Mucosa of rectum (tissue), 2 donors: Measurements from ENCODE around the gene CCDC171.

Source experiments
- H3K27ac ChIP-seq, 2 donors: one replicate each; pipeline ENCODE4 v1.7.0; 2013; ENCODE audit warnings: inconsistent platforms in 2 of 2, low read depth in 2 of 2, low read length in 2 of 2
- H3K27me3 ChIP-seq, 2 donors: one replicate each; pipeline ENCODE4 v1.7.0; 2013; ENCODE audit warnings: low read length in 2 of 2; ENCODE audit not compliant: control insufficient read depth in 2 of 2, insufficient read depth in 2 of 2
- H3K36me3 ChIP-seq, 2 donors: one replicate each; pipeline ENCODE4 v1.7.0; 2013; ENCODE audit warnings: low read length in 2 of 2; ENCODE audit not compliant: control insufficient read depth in 2 of 2, insufficient read depth in 2 of 2
- H3K4me1 ChIP-seq, 2 donors: one replicate each; pipeline ENCODE4 v1.7.0; 2013; ENCODE audit warnings: low read length in 2 of 2, mild to moderate bottlenecking in 1 of 2; ENCODE audit not compliant: control insufficient read depth in 2 of 2, insufficient read depth in 2 of 2
- H3K4me3 ChIP-seq, 2 donors: one replicate each; pipeline ENCODE4 v1.7.0; 2013; ENCODE audit warnings: low read length in 2 of 2
- H3K9ac ChIP-seq, 2 donors: one replicate each; pipeline ENCODE4 v1.7.0; 2013; ENCODE audit warnings: low read length in 2 of 2, low read depth in 1 of 2, mild to moderate bottlenecking in 1 of 2
- H3K9me3 ChIP-seq, 2 donors: one replicate each; pipeline ENCODE4 v1.7.0; 2013; ENCODE audit warnings: low read length in 2 of 2; ENCODE audit not compliant: control insufficient read depth in 2 of 2
- donor health status: healthy.
- donor health status: Normal muscosa, but diverticular disease.

CCDC171 gene

GRCh38 chr9:15720861-15721260, 168.0 kb downstream of the CCDC171 start:
- Histone ChIP-seq H3K4me1 (no peaks in the 10 kb centered on the region), H3K4me3 (no peak overlapping the region), H3K9me3 (no peaks in the 10 kb centered on the region), H3K9ac (no peak overlapping the region), H3K27ac (no peak overlapping the region), H3K27me3 (no peaks in the 10 kb centered on the region), H3K36me3 (no peaks in the 10 kb centered on the region)

DNA sequence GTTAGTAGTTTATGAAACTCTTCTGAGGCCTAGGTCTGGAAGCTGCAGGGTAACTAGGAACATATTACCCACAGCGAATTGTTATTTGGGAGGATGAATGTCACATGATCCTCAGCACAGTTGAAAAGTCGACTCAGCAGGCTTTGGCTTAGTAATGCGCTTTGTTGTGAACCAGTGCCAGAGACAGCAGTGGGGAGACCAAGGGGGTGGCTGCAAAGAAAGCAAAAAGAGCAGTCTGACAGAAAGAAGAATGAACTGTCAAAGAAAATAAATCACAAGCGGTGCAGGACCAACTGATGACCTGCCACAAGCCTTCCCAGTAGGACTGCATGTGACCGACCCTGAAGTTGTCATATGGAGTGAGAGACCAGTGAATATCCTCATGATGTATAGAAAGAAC, 170.0 kb downstream of the CCDC171 start:
- H3K9me3 ChIP-seq: no peaks in the 10 kb centered on the region
- H3K36me3 ChIP-seq: no peaks in the 10 kb centered on the region
- H3K27me3 ChIP-seq: no peaks in the 10 kb centered on the region
- no peak overlapping the region for H3K27ac ChIP-seq
- H3K9ac ChIP-seq: no peak overlapping the region
- H3K4me1 ChIP-seq: no peaks in the 10 kb centered on the region
- no peak overlapping the region for H3K4me3 ChIP-seq

DNA sequence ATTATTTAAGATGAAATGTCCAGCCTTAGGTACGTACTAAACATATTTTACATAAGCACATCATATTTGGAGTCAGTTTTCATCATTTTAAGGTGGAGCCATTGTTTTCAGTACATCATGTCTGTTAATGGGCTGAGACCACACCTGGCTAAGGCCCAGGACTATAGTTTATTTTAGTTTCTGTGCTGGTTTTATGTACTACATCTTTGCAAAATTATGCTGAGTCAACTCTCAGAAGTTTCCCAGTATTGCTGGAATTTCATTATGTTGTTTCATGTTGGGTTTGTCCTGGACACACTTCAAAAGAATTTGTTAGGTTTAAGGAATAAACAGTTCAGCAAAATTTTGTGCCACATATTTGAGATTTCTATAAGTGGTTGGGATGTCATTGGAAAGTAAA, 171.2 kb downstream of the CCDC171 start:
- H3K27me3 ChIP-seq: no peaks in the 10 kb centered on the region
- H3K4me3 ChIP-seq: no peak overlapping the region
- H3K9ac ChIP-seq: no peak overlapping the region

DNA sequence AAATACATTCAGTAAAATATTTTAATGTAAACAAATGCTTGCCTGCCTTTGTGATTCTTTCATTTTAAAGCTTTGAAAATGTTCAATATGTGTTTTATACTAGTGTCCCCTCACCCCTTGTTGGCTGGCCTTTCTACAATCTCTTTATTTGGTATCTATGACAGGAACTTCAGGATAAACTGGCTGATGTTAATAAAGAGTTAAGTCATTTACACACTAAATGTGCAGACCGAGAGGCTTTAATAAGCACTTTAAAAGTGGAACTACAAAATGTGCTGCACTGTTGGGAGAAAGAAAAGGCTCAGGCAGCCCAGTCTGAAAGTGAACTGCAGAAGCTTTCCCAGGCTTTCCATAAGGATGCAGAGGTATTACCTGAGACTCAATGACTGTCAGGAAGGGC, 171.8 kb downstream of the CCDC171 start:
- Histone ChIP-seq H3K9ac (no peak overlapping the region), H3K27me3 (no peaks in the 10 kb centered on the region), H3K4me3 (no peak overlapping the region), H3K9me3 (no peaks in the 10 kb centered on the region), H3K36me3 (no peaks in the 10 kb centered on the region), H3K27ac (no peak overlapping the region), H3K4me1 (no peaks in the 10 kb centered on the region)

More for the DNA sequence above, 171.2 kb downstream of the CCDC171 start:
- H3K9me3 ChIP-seq: no peaks in the 10 kb centered on the region
- no peak overlapping the region for H3K27ac ChIP-seq
- no peaks in the 10 kb centered on the region for H3K36me3 ChIP-seq
- no peaks in the 10 kb centered on the region for H3K4me1 ChIP-seq

DNA sequence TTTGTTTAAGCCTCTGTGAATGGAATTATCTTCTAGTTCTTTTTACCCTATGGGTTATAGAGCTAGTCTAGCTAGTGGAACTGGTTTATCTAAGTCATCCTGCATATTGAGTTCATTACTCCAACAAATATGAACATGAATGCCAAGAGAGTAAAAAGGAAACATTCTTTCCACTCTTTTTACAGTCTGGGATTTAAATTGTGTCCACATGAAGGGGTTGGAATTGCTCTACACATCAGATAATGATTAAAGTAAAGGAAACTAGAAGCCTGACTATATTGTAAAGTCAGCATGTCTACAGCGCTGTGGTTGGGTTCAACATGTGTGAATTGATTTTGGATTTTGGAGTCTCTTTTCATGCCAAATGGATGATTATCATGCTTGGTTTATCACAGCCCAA, 173.1 kb downstream of the CCDC171 start:
- Histone ChIP-seq H3K4me3 (no peak overlapping the region), H3K27me3 (no peaks in the 10 kb centered on the region)

DNA sequence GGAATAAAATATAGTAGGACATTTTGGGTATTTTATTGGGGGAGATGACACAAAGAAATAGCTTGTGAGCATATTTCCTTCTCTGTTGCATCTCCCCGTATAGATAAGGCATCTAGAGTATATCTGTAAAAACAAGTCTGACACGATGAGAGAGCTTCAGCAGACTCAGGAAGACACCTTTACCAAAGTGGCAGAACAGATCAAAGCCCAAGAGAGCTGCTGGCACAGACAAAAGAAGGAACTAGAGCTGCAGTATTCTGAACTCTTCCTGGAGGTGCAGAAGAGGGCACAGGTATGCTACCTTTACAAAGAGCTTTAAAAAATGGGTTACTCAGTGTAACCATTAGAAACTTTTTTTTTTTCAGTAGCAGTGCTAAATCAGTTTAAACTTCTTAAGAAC, 176.7 kb downstream of the CCDC171 start:
- H3K27ac ChIP-seq: no peak overlapping the region
- H3K9me3 ChIP-seq: no peaks in the 10 kb centered on the region
- H3K4me1 ChIP-seq: no peaks in the 10 kb centered on the region
- no peaks in the 10 kb centered on the region for H3K36me3 ChIP-seq
- no peak overlapping the region for H3K9ac ChIP-seq
- no peak overlapping the region for H3K4me3 ChIP-seq
- no peaks in the 10 kb centered on the region for H3K27me3 ChIP-seq

More for the DNA sequence above, 173.1 kb downstream of the CCDC171 start:
- Histone ChIP-seq H3K27ac (no peak overlapping the region), H3K36me3 (no peaks in the 10 kb centered on the region), H3K9me3 (no peaks in the 10 kb centered on the region), H3K9ac (no peak overlapping the region), H3K4me1 (no peaks in the 10 kb centered on the region)

GRCh38 chr9:15735083-15735857, 182.4 kb downstream of the CCDC171 start:
- Histone ChIP-seq H3K9me3 (no peaks in the 10 kb centered on the region), H3K9ac (no peak overlapping the region), H3K36me3 (no peaks in the 10 kb centered on the region), H3K27me3 (no peaks in the 10 kb centered on the region), H3K4me3 (no peak overlapping the region), H3K4me1 (no peaks in the 10 kb centered on the region), H3K27ac (no peak overlapping the region)

GRCh38 chr9:15736569-15736968, 183.7 kb downstream of the CCDC171 start:
- Histone ChIP-seq H3K27me3 (no peaks in the 10 kb centered on the region), H3K27ac (no peak overlapping the region), H3K4me3 (no peak overlapping the region), H3K4me1 (no peaks in the 10 kb centered on the region), H3K36me3 (no peaks in the 10 kb centered on the region), H3K9ac (no peak overlapping the region), H3K9me3 (no peaks in the 10 kb centered on the region)

DNA sequence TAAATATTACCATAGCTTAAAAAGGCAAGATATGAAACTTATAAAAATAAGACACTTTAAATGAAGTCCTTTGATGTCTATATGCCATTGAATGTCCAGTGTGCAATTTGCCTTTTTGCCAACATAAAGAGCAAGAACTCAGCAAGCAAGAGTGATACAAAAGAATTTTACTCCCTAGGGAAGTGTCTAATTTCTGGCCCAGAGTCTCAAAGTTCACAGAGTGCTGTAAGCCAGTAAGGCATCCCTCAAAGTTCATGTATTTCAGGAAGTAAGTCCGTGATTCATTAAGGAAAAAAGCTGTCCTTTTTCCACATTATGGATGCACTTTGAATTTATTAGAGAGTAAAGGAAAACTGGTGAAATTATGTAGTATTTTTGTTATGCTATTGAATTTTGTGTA, 185.2 kb downstream of the CCDC171 start:
- no peak overlapping the region for H3K4me3 ChIP-seq
- no peak overlapping the region for H3K27ac ChIP-seq
- H3K9ac ChIP-seq: no peak overlapping the region

DNA sequence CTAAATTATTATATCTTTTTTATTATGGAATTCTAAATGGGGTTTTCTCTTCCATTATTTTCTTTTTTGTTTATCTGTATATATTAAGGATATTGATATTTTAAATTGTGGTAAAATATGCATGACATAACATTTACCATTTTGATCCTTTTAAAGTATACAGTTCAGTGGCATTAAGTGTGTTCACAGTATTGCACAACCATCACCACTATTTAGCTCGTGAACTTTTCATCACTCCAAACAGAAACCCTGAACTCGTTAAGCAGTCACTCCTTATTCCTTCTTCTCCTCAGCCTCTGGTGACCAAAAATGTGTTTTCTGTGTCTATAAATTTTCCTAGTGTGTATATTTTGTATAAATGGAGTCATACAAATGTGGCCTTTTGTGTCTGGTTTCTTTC, 188.2 kb downstream of the CCDC171 start:
- H3K9me3 ChIP-seq: no peaks in the 10 kb centered on the region
- H3K4me1 ChIP-seq: no peaks in the 10 kb centered on the region
- H3K4me3 ChIP-seq: no peak overlapping the region
- H3K27me3 ChIP-seq: no peaks in the 10 kb centered on the region
- no peaks in the 10 kb centered on the region for H3K36me3 ChIP-seq
- no peak overlapping the region for H3K27ac ChIP-seq
- no peak overlapping the region for H3K9ac ChIP-seq

More for the DNA sequence above, 185.2 kb downstream of the CCDC171 start:
- H3K4me1 ChIP-seq: no peaks in the 10 kb centered on the region
- H3K36me3 ChIP-seq: no peaks in the 10 kb centered on the region
- H3K9me3 ChIP-seq: no peaks in the 10 kb centered on the region
- no peaks in the 10 kb centered on the region for H3K27me3 ChIP-seq
